NCI-H446 (cell line): ENCODE data around the gene PEMT.

Experiments used
- DNase-seq, 2 experiments: peaks; one replicate each; lab custom pipeline; 2025; lab: John Stamatoyannopoulos, UW

PEMT gene

DNA sequence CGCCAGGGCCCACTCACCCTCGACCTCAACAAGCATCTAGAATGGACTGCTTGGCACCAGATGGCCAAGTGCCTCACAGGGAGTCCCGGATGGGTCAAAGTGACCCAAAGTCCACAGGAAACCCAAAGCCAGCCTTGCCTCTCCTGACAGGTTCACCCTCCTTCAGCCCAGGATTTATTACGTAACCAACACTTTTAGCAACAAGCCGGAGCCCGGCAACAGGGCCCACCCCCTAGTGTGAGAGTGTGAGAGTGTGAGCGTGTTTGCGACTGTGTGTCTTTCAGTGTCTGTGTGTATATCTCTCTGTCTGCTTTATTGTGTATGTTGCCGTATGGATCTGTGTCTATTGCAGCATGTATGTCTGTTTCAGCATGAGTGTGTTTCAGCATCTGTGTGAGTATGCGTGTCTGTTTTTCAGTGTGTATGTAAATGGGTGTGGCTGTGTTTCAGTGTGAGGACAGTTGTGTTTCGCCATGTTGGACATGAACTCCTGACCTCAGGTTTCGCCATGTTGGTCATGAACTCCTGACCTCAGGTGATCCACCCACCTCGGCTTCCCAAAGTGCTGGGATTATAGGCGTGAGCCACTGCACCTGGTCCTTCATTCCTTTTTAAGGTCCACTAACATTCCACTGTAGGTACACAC lies 13.7 kb upstream of the PEMT start:
- no peak for DNase-seq

- no peak for DNase-seq
Measured at GRCh38 chr17:17603895-17604225, 12.4 kb upstream of the PEMT start.

DNA sequence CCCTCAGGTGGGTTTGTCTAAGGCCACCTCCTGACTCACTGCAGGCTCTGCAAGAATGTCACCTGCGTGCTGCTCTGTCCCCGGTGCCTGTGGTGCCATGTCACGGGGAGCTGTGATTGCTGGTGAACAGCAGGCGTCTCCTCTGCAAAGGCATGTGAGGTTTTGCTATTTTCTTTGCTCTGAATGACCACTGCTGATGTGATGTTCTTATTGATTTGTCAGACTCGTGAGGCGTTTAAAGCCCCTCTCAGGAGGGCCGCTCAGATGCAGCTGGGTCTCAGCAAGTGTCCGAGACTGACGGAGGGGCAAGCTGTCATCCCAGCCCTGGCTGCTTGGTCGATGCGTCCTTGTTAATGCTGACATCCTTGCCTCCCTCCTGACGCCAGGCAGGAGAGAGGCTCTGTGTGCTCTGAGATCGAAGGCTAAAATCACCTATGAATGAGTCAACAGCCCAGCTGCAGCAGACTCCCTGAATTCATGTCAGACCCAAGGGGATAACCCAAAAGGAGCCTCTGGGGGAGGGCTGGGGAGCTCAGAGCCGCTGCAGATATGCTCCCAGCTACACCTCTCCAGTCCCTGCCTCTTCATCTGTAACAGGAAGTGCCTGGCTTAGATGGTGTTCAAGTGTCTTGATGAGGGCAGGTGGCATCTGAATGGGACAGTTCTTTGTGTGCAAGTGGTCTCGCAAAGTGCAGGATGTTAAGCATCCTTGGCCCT lies 11.8 kb upstream of the PEMT start:
- DNase-seq: no peak

DNA sequence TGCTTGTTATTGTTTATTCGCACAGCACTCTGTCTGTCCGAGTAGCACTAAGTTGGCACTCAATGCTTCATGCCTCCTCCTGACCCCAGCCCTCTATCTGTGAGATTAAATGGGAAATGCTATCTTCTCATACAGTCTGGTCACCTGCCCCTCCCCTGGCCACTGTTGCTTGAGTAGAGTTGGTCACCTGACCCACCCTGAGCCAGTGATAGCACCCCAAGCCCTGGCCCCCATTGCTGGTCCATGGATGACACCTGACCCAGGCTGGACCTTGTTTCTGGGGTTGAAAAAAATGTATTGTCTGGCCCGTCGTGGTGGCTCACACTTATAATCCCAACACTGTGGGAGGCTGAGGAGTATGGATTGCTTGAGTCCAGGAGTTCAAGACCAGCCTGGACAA lies 8.5 kb upstream of the PEMT start:
- DNase-seq: no peak

GRCh38 chr17:17598003-17598402 lies 6.5 kb upstream of the PEMT start:
- DNase-seq: no peak

DNA sequence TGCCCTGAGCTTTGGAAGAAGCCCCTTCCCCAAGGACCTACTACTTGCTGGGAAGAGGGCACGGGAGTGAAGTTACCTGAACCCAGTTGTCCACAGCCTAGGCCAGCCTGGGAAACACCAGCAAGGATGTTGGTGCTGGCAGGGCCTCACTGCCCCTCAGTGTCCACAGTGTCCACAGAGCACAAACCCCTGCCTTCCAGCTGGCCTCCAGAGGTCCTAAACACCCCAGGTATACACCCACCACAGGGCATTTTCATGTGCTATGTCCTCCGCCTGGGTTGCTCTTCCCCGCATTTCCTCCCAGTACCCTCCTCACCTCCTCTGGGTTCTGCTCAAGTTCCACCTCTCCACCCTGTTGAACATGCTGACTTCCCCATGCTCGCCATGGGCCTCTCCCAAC lies 4.2 kb upstream of the PEMT start:
- no peak for DNase-seq

DNA sequence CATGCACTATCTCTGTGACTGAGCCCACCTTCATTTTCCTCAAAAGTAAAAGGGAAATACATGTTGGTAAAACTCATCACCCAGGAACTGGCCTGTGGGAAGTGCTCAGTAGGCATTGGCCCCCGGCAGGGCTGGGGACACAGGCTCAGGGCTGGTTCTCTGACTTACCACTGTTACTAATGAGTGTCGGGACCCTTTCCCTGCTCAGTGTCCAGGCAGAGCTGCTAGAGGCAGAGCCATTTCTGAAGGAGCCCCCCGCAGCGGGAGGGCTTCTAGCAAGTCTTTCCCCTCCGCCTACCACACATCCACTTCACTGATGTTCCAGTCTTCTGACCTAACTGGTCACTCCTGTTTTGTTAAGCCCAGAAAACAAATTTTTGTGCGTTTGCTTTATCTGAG lies 1.7 kb upstream of the PEMT start:
- no peak for DNase-seq

- DNase-seq: no peak
Measured at GRCh38 chr17:17590883-17591354, 589 bp downstream of the PEMT start.

- no peak for DNase-seq
Measured at GRCh38 chr17:17590141-17590751, 1.3 kb downstream of the PEMT start.

DNA sequence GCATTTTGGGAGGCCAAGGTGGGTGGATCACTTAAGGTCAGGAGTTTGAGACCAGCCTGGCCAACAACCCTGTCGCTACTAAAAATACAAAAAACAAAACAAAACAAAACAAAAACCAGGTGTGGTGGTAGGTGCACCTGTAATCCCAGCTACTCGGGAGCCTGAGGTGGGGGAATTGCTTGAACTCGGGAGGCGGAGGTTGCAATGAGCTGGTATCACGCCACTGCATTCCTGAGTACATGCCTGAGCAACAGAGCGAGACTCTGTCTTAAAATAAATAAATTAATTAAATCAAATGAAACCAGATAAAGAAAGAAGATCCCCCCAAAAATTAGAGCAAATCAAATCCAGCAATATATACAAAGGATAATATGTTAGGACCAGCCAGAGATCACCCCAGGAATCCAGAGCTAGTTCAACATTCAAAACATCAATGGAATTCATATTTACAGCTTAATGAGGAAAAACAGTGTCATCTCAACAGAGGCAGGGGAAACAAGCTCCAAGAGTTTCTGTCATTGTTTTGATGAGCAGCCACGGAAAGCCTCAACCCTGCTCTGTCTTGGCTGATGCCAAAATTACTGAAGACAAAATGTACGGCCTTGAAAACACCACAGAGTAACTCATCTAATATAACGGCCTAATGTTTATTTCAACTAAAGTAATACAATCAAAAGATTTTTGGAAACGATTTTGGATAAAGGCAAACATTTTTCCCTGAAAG lies 3.7 kb downstream of the PEMT start:
- no peak for DNase-seq

DNA sequence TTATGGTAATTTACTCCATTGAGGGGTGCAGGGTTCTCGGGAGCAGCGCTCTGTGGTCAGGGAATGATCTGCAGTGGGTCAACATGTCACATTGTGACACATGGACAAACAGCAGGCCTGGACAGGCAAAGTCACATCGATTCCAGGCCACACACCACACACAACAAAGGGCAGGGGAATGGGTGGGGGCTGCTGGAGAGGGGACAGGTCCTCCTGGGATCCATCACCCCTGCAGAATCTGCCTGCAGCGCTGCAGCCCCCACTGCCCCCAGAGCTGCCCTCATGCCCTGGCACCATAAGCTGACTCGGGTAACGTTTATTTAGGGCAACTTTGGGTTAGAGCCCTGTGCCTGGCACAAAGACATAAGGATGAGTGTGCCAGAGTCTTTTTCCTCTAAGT lies 9.1 kb downstream of the PEMT start:
- no peak for DNase-seq

- no peak for DNase-seq
Measured at GRCh38 chr17:17581509-17581908, 10.0 kb downstream of the PEMT start.

GRCh38 chr17:17580662-17581470 lies 10.6 kb downstream of the PEMT start:
- no peak for DNase-seq

GRCh38 chr17:17579691-17580090 lies 11.8 kb downstream of the PEMT start:
- no peak for DNase-seq

DNA sequence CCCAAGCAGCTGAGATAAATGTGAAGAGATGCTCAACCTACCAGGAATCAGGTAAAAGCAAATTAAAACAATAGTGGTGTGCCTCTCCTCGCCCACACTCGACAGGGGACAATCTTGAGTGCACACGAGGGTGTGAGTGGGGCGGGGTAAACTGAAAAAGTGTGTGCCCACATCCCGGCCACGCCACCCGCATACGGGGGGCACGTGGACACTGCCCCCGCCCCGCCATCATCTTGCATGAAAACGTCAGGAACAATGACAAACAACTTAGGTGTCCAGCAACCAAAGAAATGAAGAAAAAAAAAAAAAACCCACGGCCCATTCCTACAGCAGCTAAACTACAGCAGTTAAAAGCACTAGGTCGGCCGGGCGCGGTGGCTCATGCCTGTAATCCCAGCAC lies 14.1 kb downstream of the PEMT start:
- no peak for DNase-seq

DNA sequence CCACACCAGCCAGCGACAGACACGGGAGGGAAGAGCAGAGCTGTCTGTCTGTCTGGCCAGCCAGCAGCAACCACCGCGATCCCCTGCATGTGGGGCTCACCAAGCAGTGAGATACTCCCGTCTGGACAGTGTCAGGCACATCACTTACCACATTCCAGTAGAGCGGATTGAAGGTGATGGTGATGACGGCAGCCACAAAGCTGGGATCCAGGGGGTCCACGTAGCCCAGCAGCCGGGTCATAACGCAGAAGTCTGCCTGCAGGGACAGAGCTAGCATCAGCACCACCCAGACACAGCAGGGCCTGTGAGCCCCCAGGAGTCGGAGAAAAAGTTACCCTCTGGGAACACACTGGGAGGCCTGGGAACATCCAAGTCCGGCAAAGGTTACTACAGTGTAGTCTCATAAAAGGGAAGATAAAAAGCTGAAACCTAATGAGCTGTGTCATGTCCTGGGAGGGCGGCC lies 14.7 kb downstream of the PEMT start:
- no peak for DNase-seq

DNA sequence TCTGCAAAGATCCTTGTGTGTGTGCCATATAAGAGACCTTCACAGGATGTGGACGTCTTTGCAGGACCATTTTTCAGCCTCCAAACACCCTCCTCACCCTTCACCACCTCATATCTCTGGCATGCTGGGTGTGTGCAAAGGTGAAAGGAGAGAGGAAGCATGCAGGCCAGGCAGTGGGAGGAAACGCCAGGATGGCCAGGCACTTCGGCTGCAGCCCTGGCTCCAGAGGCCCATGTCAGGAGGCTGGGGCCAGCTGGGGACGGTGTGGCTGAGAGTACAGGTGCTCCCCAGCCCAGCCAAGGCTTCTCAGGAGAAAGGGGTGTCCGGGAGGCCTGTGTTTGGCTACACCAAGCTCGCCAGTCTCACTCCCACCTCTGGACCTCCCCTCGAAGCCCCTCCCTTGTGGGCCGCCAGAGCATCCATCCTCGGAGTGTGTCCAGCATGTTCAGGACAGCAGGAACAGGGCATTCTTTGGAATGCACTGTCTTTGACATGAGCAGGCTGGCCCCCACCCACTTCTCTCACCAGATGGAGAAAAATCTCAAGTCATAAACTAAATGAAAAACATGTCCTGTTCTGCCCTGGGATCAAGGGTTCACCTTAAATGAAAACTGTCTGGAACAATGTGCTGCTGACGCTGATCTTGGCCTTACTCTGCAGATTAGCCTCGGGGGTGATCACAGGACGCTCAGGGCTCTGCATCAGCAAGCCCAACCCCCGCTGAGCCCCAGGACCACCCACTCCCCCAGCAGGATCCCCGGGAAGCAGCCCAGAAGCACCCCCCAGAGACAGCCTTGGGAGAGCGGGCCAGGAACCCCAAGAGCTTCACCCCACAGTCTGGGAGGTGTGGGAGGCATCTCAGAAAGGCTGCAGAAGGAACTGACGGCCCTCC lies 15.9 kb downstream of the PEMT start:
- no peak for DNase-seq

DNA sequence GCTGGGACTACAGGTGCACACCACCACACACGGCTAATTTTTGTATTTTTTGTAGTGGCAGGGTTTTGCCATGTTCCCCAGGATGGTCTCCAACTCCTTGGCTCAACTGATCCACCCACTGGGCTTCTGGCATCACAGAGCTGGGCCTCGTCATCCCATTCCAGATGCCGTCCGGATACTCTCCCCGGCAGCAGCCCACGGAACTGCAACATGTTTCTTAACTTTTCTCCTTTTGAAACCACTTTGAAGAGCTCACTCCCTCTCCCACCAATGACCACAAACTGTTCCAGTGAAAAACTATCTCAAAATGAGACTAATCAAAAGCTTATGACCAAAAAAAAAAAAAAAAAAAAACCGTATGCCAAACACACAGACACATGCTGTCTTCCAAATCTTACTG lies 17.6 kb downstream of the PEMT start:
- DNase-seq: no peak

DNA sequence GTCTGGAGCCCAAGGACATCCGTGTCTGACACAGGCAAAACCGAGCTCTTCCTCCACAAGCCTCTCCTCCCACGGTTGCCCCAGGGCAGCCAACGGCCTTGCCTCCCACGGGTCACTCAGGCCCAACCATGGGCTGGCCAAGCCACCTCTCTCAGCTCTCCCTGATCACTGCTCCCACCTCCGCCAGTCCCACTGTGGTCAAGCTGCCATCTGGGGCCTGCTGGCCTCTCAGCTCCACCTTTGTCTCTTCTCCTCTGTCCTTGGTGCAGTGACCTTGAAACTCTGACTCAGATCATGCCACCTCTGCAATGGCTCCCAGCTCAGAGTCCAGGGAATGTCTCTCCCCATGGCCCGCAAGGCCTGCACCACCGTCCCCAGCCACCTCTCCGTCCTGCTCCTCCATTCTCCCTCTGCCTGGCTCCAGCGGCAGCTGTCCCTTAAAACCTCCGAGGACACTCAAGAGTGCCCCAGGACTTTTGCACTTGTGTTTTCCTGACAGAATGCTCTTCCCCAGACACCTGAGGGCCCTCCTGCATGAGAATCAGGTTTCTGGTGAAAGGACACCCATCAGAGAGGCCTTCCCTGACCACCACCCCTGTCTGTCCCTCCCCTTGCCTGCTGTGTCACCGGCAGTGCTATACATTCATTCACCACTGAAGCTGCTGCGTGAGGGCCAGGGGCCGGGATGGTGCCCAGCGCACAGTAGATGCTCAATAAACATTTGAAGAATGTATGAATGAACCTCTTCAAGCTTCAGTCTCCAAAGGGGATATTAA lies 19.3 kb downstream of the PEMT start:
- DNase-seq: no peak
